ENCODE measurements around the gene GALNS.

DNA sequence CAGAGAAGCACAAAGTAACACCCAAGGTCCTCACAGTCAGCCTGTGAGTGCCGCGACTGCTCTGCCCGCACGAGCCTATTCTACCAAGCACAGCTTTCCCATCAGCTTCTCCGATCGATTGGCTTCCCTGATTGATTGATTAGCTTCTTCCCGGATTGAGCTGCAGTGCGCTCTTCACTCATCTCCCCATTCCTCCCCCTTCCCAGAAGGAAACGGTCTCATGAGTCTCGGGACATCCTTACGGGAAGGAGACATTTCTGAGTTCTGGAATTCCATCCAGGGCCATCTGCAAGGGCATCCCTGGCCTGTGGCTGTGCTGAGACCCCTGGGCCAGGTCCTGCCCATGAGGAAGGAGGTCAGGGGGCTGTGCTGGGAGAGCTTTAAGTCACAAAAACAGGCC is 89.8 kb downstream of the GALNS start:
- no peak for TF ChIP-seq EP300 (IDR thresholded peaks at IDR 0.05; ENCODE audit: borderline replicate concordance)
- no peak for TF ChIP-seq TAF1 (IDR thresholded peaks at IDR 0.05; ENCODE audit: low read depth)
- no peak for TF ChIP-seq YY1 (IDR thresholded peaks at IDR 0.05; ENCODE audit: low read depth)
- TF ChIP-seq, protein P1, sequence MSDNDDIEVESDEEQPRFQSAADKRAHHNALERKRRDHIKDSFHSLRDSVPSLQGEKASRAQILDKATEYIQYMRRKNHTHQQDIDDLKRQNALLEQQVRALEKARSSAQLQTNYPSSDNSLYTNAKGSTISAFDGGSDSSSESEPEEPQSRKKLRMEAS (IDR thresholded peaks at IDR 0.05) = no peak
- TF ChIP-seq, protein P2, sequence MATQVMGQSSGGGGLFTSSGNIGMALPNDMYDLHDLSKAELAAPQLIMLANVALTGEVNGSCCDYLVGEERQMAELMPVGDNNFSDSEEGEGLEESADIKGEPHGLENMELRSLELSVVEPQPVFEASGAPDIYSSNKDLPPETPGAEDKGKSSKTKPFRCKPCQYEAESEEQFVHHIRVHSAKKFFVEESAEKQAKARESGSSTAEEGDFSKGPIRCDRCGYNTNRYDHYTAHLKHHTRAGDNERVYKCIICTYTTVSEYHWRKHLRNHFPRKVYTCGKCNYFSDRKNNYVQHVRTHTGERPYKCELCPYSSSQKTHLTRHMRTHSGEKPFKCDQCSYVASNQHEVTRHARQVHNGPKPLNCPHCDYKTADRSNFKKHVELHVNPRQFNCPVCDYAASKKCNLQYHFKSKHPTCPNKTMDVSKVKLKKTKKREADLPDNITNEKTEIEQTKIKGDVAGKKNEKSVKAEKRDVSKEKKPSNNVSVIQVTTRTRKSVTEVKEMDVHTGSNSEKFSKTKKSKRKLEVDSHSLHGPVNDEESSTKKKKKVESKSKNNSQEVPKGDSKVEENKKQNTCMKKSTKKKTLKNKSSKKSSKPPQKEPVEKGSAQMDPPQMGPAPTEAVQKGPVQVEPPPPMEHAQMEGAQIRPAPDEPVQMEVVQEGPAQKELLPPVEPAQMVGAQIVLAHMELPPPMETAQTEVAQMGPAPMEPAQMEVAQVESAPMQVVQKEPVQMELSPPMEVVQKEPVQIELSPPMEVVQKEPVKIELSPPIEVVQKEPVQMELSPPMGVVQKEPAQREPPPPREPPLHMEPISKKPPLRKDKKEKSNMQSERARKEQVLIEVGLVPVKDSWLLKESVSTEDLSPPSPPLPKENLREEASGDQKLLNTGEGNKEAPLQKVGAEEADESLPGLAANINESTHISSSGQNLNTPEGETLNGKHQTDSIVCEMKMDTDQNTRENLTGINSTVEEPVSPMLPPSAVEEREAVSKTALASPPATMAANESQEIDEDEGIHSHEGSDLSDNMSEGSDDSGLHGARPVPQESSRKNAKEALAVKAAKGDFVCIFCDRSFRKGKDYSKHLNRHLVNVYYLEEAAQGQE (IDR thresholded peaks at IDR 0.05; ENCODE audit: low read depth) = no peak
- no peak for TF ChIP-seq EGR1 (IDR thresholded peaks at IDR 0.05)
- no peak for TF ChIP-seq TEAD4 (IDR thresholded peaks at IDR 0.05)
- TF ChIP-seq FOXM1 (IDR thresholded peaks at IDR 0.05; ENCODE audit: borderline replicate concordance, low read depth) = no peak
